DND-41 (cell line): ENCODE measurements around the gene ZNF197.

ENCODE experiments used
- EZH2 ChIP-seq: IDR thresholded peaks from 3 replicates; pipeline ENCODE4 v1.6.1; 2012; ENCODE audit warnings: borderline replicate concordance, low read depth, mild to moderate bottlenecking, moderate library complexity, low read length, inconsistent platforms; ENCODE audit not compliant: severe bottlenecking
- TF ChIP-seq, protein P1 (sequence below): IDR thresholded peaks from 2 replicates; pipeline ENCODE4 v1.5.1; 2012; ENCODE audit warnings: borderline replicate concordance, low read length, moderate library complexity, mild to moderate bottlenecking; ENCODE audit not compliant: poor library complexity, severe bottlenecking; ENCODE audit errors: extremely low read depth

- TF ChIP-seq, protein P1, sequence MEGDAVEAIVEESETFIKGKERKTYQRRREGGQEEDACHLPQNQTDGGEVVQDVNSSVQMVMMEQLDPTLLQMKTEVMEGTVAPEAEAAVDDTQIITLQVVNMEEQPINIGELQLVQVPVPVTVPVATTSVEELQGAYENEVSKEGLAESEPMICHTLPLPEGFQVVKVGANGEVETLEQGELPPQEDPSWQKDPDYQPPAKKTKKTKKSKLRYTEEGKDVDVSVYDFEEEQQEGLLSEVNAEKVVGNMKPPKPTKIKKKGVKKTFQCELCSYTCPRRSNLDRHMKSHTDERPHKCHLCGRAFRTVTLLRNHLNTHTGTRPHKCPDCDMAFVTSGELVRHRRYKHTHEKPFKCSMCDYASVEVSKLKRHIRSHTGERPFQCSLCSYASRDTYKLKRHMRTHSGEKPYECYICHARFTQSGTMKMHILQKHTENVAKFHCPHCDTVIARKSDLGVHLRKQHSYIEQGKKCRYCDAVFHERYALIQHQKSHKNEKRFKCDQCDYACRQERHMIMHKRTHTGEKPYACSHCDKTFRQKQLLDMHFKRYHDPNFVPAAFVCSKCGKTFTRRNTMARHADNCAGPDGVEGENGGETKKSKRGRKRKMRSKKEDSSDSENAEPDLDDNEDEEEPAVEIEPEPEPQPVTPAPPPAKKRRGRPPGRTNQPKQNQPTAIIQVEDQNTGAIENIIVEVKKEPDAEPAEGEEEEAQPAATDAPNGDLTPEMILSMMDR: no peak
- TF ChIP-seq EZH2: no peak
These were observed 49.4 kb downstream of the ZNF197 start for GRCh38 chr3:44674211-44674610.
